H9 (cell line): ENCODE measurements around the gene EDA2R. TPM values are rescaled to one million over a fixed set of nuclear protein-coding genes. Genes with fewer than 3 reads are reported as not detected.

ENCODE experiments used
- DNase-seq: peaks from one replicate; pipeline ENCODE4 v3.0.0-alpha.2; 2017
- H2AFZ ChIP-seq: one replicate; pipeline ENCODE4 v1.6.1; 2013; ENCODE audit warnings: mild to moderate bottlenecking, low read length, control low read depth, moderate library complexity
- H2AK5ac ChIP-seq: 2 replicates; pipeline ENCODE4 v1.6.1; 2013; ENCODE audit warnings: low read length, control low read depth, mixed read lengths; ENCODE audit not compliant: insufficient read length
- H2BK120ac ChIP-seq: one replicate; pipeline ENCODE4 v1.6.1; 2013; ENCODE audit warnings: low read depth, mild to moderate bottlenecking, low read length, control low read depth, inconsistent platforms; ENCODE audit not compliant: poor library complexity, severe bottlenecking
- H2BK12ac ChIP-seq: 2 replicates; pipeline ENCODE4 v1.6.1; 2013; ENCODE audit warnings: low read length, control low read depth, mixed read lengths, low read depth; ENCODE audit not compliant: insufficient read length
- H2BK15ac ChIP-seq: 2 replicates; pipeline ENCODE4 v1.6.1; 2013; ENCODE audit warnings: low read depth, low read length, control low read depth
- H2BK20ac ChIP-seq: one replicate; pipeline ENCODE4 v1.6.1; 2013; ENCODE audit warnings: low read depth, mild to moderate bottlenecking, low read length, control low read depth, inconsistent platforms; ENCODE audit not compliant: poor library complexity, severe bottlenecking
- H2BK5ac ChIP-seq: 2 replicates; pipeline ENCODE4 v1.6.1; 2013; ENCODE audit warnings: low read length, control low read depth, mixed read lengths; ENCODE audit not compliant: insufficient read length
- H3K14ac ChIP-seq: 2 replicates; pipeline ENCODE4 v1.6.1; 2013; ENCODE audit warnings: low read length, control low read depth; ENCODE audit not compliant: insufficient read depth
- H3K18ac ChIP-seq: 2 replicates; pipeline ENCODE4 v1.6.1; 2013; ENCODE audit warnings: low read depth, mild to moderate bottlenecking, mixed read lengths, low read length, control low read depth; ENCODE audit not compliant: insufficient read length
- H3K23ac ChIP-seq: 2 replicates; pipeline ENCODE4 v1.6.1; 2013; ENCODE audit warnings: low read length, control low read depth, mixed read lengths, low read depth; ENCODE audit not compliant: insufficient read length
- H3K23me2 ChIP-seq: 2 replicates; pipeline ENCODE4 v1.6.1; 2013; ENCODE audit warnings: low read depth, mild to moderate bottlenecking, mixed read lengths, low read length, control low read depth; ENCODE audit not compliant: insufficient read length, poor library complexity, severe bottlenecking
- H3K27ac ChIP-seq: 2 replicates; pipeline ENCODE4 v1.5.1; 2013; ENCODE audit warnings: low read length, control low read depth, mixed read lengths, low read depth; ENCODE audit not compliant: insufficient read length
- H3K27me3 ChIP-seq: 2 replicates; pipeline ENCODE4 v1.6.1; 2013; ENCODE audit warnings: low read length, control low read depth, inconsistent platforms; ENCODE audit not compliant: insufficient read depth
- H3K4ac ChIP-seq: 2 replicates; pipeline ENCODE4 v1.6.1; 2013; ENCODE audit warnings: low read depth, mild to moderate bottlenecking, control low read depth, inconsistent platforms, low read length, moderate library complexity
- H3K4me1 ChIP-seq: 2 replicates; pipeline ENCODE4 v1.6.1; 2013; ENCODE audit warnings: low read length, control low read depth, inconsistent platforms; ENCODE audit not compliant: insufficient read depth
- H3K4me2 ChIP-seq: 2 replicates; pipeline ENCODE4 v1.6.1; 2013; ENCODE audit warnings: low read length, control low read depth, mixed read lengths; ENCODE audit not compliant: insufficient read length, insufficient read depth
- H3K56ac ChIP-seq: 2 replicates; pipeline ENCODE4 v1.6.1; 2013; ENCODE audit warnings: low read depth, mild to moderate bottlenecking, mixed read lengths, low read length, control low read depth; ENCODE audit not compliant: insufficient read length
- H3K79me1 ChIP-seq: 2 replicates; pipeline ENCODE4 v1.6.1; 2013; ENCODE audit warnings: low read depth, mild to moderate bottlenecking, moderate library complexity, low read length, control low read depth, inconsistent platforms; ENCODE audit not compliant: insufficient read depth, poor library complexity, severe bottlenecking
- H3K79me2 ChIP-seq: 2 replicates; pipeline ENCODE4 v1.6.1; 2013; ENCODE audit warnings: low read length, control low read depth, inconsistent platforms; ENCODE audit not compliant: insufficient read depth
- H3K9ac ChIP-seq: 2 replicates; pipeline ENCODE4 v1.6.1; 2013; ENCODE audit warnings: low read length, control low read depth, mixed read lengths; ENCODE audit not compliant: insufficient read length; ENCODE audit errors: extremely low read depth
- H3K9me3 ChIP-seq: one replicate; pipeline ENCODE4 v1.6.1; 2013; ENCODE audit warnings: low read depth, low read length, inconsistent platforms; ENCODE audit not compliant: control insufficient read depth
- H3T11ph ChIP-seq: one replicate; pipeline ENCODE4 v1.6.1; 2013; ENCODE audit warnings: mild to moderate bottlenecking, low read length, control low read depth, inconsistent platforms
- H4K20me1 ChIP-seq: one replicate; pipeline ENCODE4 v1.6.1; 2013; ENCODE audit not compliant: control insufficient read depth, insufficient read length, insufficient read depth
- H4K5ac ChIP-seq: 2 replicates; pipeline ENCODE4 v1.6.1; 2013; ENCODE audit warnings: low read depth, mild to moderate bottlenecking, mixed read lengths, low read length, control low read depth; ENCODE audit not compliant: insufficient read length
- H4K8ac ChIP-seq: replicated peaks from 2 replicates; pipeline ENCODE4 v1.6.1; 2013; ENCODE audit warnings: low read length, control low read depth, mixed read lengths, low read depth; ENCODE audit not compliant: insufficient read length
- H4K91ac ChIP-seq: 2 replicates; pipeline ENCODE4 v1.6.1; 2013; ENCODE audit warnings: low read depth, mild to moderate bottlenecking, moderate library complexity, mixed read lengths, low read length, control low read depth; ENCODE audit not compliant: insufficient read length
- H3K27ac Mint-ChIP-seq, 3 experiments: 2 replicates in 2 of 3; 3 replicates in 1 of 3; pipeline ENCODE4 v1.8.0; 2020 to 2021; ENCODE audit warnings: mixed read lengths in 3 of 3, mild to moderate bottlenecking in 1 of 3, moderate library complexity in 1 of 3
- H3K27me3 Mint-ChIP-seq: 2 replicates; pipeline ENCODE4 v1.8.0; 2021; ENCODE audit warnings: low read depth, mild to moderate bottlenecking, moderate library complexity, mixed read lengths
- H3K36me3 Mint-ChIP-seq, 3 experiments: 2 replicates in 2 of 3; 3 replicates in 1 of 3; pipeline ENCODE4 v1.8.0; 2020 to 2021; ENCODE audit warnings: low read depth in 3 of 3, mixed read lengths in 3 of 3; ENCODE audit not compliant: insufficient read depth in 1 of 3
- H3K4me1 Mint-ChIP-seq, 2 experiments: 2 replicates each; pipeline ENCODE4 v1.8.0; 2020; ENCODE audit warnings: mixed read lengths in 2 of 2
- H3K4me3 Mint-ChIP-seq, 2 experiments: 2 replicates in 1 of 2; 3 replicates in 1 of 2; pipeline ENCODE4 v1.8.0; 2020 to 2021; ENCODE audit warnings: mild to moderate bottlenecking in 2 of 2, mixed read lengths in 2 of 2, moderate library complexity in 1 of 2
- H3K9me3 Mint-ChIP-seq, 2 experiments: 2 replicates in 1 of 2; 3 replicates in 1 of 2; pipeline ENCODE4 v1.8.0; 2020; ENCODE audit warnings: mild to moderate bottlenecking in 2 of 2, mixed read lengths in 2 of 2, moderate library complexity in 1 of 2
- CTCF ChIP-seq: fragments of 200-600 bp; sonication (generic); conservative IDR thresholded peaks from 3 replicates; pipeline ENCODE4 v1.8.0; 2021; ENCODE audit warnings: antibody characterized with exemption, mild to moderate bottlenecking
- WGBS: extraction: QIAGEN DNeasy Blood & Tissue Kit; methylation state at CpG from one replicate; pipeline ENCODE4 v1.1.7; 2013; ENCODE audit warnings: missing lambda C conversion rate, low lambda C conversion rate, mixed read lengths; ENCODE audit not compliant: insufficient read length; ENCODE audit errors: extremely low coverage; 5-methylcytosine and 5-hydroxymethylcytosine counted together
- total RNA-seq: library from RNA; stranded (reverse); gene quantifications from 2 replicates; pipeline ENCODE4 v1.2.1, GENCODE V29; 2021

The EDA2R gene
- total RNA-seq, 1 experiment from 2014 or later, result 6.6 TPM

- H3K14ac ChIP-seq, result no peak overlapping the region
- H4K8ac ChIP-seq, result no peak overlapping the region
- no peaks in the 10 kb centered on the region for H4K20me1 ChIP-seq
- Mint-ChIP-seq H3K4me3 (no peak overlapping the region), H3K9me3 (peaks cover 82 to 94% of the 10 kb centered on the region in 2 experiments), H3K36me3 (peaks cover 0 to 3% (median 2%) of the 10 kb centered on the region in 3 experiments; a peak in 2 of 7 replicates), H3K27me3 (no peaks in the 10 kb centered on the region; the same call in 1 of the 2 replicates), H3K4me1 (peaks cover 0 to 6% of the 10 kb centered on the region in 2 experiments; a peak in 2 of 4 replicates), H3K27ac (no peak overlapping the region)
- no peak overlapping the region for H3K27ac ChIP-seq
- H2BK15ac ChIP-seq, result no peak overlapping the region
- H2BK5ac ChIP-seq, result no peak overlapping the region
- no peak overlapping the region for H2BK20ac ChIP-seq
- H3K79me1 ChIP-seq, result no peaks in the 10 kb centered on the region
- H4K5ac ChIP-seq, result no peak overlapping the region
- no peak for TF ChIP-seq CTCF
- no peak overlapping the region for H3K56ac ChIP-seq
- WGBS, result no CpG with 5 or more reads among the region's 5 CpGs
- H3K4ac ChIP-seq, result no peak overlapping the region
- H3K9me3 ChIP-seq, result peaks cover 22% of the 10 kb centered on the region
- H2AK5ac ChIP-seq, result no peak overlapping the region
- H3K23ac ChIP-seq, result no peak overlapping the region
- H3K18ac ChIP-seq, result no peak overlapping the region
- H2BK12ac ChIP-seq, result no peak overlapping the region
- H3K9ac ChIP-seq, result no peak overlapping the region
- no peaks in the 10 kb centered on the region for H3K79me2 ChIP-seq
- no peaks in the 10 kb centered on the region for H3K27me3 ChIP-seq
- H2AFZ ChIP-seq, result no peak overlapping the region
- no peaks in the 10 kb centered on the region; the same call in 1 of the 2 replicates for H3K4me1 ChIP-seq
- H4K91ac ChIP-seq, result no peak overlapping the region
- no peak overlapping the region for H3K4me2 ChIP-seq
- H2BK120ac ChIP-seq, result no peak overlapping the region
- no peaks in the 10 kb centered on the region for H3K23me2 ChIP-seq
- H3T11ph ChIP-seq, result no peak overlapping the region
- DNase-seq, result no peak
These were observed 38.6 kb upstream of the EDA2R start for GRCh38 chrX:66677430-66677829.
